OCI-LY1 (cell line): ENCODE data around the gene CCDC196.

ENCODE experiments used
- CTCF ChIP-seq: fragments of 200-600 bp; sonication (generic), shearing (Covaris generic); IDR thresholded peaks from 2 replicates; pipeline ENCODE4 v1.5.1; 2017; ENCODE audit warnings: mild to moderate bottlenecking, antibody characterized with exemption, low read length, moderate library complexity, mixed read lengths
- EZH2 ChIP-seq: fragments of 200-600 bp; sonication (generic), shearing (Covaris generic); IDR thresholded peaks from 2 replicates; pipeline ENCODE4 v1.8.0; 2017; ENCODE audit warnings: borderline replicate concordance, mixed run types, mild to moderate bottlenecking, antibody characterized with exemption, low read length, moderate library complexity, mixed read lengths

GRCh38 chr14:66498311-66498710 lies 12.1 kb downstream of the CCDC196 start:
- TF ChIP-seq CTCF, result no peak
- no peak for TF ChIP-seq EZH2
